NB4 (cell line): ENCODE measurements around the gene CXorf49B.

Experiments used
- POLR2A ChIP-seq: IDR thresholded peaks from 2 replicates; pipeline ENCODE4 v1.6.1; 2011; ENCODE audit warnings: mild to moderate bottlenecking; ENCODE audit not compliant: insufficient read length; ENCODE audit errors: extremely low read depth
- TF ChIP-seq, protein P1 (sequence below): IDR thresholded peaks from one replicate; pipeline ENCODE4 v1.5.1; 2012; ENCODE audit warnings: low read depth, low read length

GRCh38 chrX:71809886-71810285 is 46.7 kb downstream of the CXorf49B start:
- TF ChIP-seq, protein P1, sequence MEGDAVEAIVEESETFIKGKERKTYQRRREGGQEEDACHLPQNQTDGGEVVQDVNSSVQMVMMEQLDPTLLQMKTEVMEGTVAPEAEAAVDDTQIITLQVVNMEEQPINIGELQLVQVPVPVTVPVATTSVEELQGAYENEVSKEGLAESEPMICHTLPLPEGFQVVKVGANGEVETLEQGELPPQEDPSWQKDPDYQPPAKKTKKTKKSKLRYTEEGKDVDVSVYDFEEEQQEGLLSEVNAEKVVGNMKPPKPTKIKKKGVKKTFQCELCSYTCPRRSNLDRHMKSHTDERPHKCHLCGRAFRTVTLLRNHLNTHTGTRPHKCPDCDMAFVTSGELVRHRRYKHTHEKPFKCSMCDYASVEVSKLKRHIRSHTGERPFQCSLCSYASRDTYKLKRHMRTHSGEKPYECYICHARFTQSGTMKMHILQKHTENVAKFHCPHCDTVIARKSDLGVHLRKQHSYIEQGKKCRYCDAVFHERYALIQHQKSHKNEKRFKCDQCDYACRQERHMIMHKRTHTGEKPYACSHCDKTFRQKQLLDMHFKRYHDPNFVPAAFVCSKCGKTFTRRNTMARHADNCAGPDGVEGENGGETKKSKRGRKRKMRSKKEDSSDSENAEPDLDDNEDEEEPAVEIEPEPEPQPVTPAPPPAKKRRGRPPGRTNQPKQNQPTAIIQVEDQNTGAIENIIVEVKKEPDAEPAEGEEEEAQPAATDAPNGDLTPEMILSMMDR: no peak
- TF ChIP-seq POLR2A: no peak
